HG02588 (cell line): ENCODE measurements around the gene ZNF407.

Source experiments
- ATAC-seq: cut with Tn5 transposase; IDR thresholded peaks from one replicate; pipeline ENCODE4 v1.9.1; 2021; ENCODE audit warnings: mild to moderate bottlenecking, moderate library complexity; ENCODE audit not compliant: unreplicated experiment

ZNF407 gene

GRCh38 chr18:74665346-74665745 is 67.7 kb downstream of the ZNF407 start:
- ATAC-seq, result no peak

DNA sequence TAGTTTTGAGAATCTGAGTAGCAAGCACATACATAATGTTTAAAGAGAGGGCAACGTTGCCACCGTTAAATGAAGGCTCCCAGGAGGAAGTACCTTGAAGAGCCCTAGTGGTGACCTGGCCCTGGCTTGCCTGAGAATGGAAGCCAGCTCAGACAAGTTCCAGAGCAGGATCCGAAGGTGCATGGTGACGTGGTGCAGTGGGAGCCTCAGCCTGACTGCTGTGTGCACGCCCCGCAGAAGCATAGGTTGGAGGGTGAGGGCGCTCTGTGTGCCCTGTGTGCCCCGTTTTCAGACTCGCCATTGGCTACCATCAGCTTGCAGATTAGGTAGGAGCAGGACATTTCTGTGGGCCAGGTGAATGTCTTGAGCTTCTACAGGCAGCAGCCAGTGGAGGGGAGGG is 68.2 kb downstream of the ZNF407 start:
- ATAC-seq, result no peak

GRCh38 chr18:74669136-74669798 is 71.6 kb downstream of the ZNF407 start:
- ATAC-seq, result no peak

DNA sequence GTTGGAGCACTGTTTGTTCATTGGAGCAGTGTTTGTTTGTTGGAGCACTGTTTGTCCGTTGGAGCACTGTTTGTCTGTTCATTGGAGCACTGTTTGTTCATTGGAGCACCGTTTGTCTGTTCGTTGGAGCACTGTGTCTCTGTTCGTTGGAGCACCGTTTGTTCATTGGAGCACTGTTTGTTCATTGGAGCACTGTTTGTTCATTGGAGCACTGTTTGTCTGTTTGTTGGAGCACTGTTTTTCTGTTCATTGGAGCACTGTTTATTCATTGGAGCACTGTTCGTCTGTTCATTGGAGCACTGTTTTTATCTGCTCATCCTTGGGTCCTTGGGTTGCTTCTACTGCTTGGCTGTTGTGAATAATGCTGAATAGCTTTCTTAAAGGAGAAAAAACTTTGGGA is 74.7 kb downstream of the ZNF407 start:
- no peak for ATAC-seq

- ATAC-seq, result no peak
Observed at GRCh38 chr18:74674487-74674886, 76.8 kb downstream of the ZNF407 start.

GRCh38 chr18:74679006-74679678 is 81.5 kb downstream of the ZNF407 start:
- ATAC-seq, result no peak

GRCh38 chr18:74679679-74680076 is 82.0 kb downstream of the ZNF407 start:
- ATAC-seq, result no peak

- no peak for ATAC-seq
Observed at GRCh38 chr18:74682141-74682990, 84.7 kb downstream of the ZNF407 start.

DNA sequence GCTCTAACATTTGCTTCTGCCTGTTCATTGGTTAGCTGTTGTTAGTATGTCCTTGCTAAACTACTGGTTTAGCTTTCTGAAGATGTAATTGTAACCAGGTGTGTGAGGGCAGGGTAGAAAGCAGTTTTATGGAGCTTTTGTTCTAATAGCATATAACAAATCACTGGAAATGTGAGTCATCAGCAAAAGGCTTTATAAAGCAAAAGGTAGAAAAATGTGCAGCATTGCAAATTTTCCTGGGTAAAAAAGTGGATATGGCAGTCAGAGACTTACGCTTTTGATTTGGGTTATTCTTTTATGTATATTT is 85.3 kb downstream of the ZNF407 start:
- ATAC-seq, result no peak

- ATAC-seq, result no peak
Observed at GRCh38 chr18:74683573-74683972, 85.9 kb downstream of the ZNF407 start.

DNA sequence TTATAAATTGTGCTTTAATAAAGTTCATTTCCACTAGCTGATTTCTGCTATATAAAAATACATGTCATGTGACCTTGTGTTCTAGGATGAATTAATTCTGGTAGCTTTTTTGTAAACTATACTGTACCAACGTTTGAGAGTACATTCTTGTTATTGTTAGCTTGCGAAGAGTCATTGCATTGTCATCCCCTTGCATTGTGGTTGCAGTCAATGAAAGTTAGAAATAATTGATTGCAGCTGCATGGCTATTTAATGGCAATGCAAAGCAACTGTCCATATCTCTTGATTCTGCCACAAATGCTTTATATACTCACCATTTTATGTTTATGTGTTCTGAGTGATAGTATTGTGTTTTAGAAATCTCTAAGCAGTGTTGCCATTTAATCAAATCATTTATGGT is 91.6 kb downstream of the ZNF407 start:
- no peak for ATAC-seq

DNA sequence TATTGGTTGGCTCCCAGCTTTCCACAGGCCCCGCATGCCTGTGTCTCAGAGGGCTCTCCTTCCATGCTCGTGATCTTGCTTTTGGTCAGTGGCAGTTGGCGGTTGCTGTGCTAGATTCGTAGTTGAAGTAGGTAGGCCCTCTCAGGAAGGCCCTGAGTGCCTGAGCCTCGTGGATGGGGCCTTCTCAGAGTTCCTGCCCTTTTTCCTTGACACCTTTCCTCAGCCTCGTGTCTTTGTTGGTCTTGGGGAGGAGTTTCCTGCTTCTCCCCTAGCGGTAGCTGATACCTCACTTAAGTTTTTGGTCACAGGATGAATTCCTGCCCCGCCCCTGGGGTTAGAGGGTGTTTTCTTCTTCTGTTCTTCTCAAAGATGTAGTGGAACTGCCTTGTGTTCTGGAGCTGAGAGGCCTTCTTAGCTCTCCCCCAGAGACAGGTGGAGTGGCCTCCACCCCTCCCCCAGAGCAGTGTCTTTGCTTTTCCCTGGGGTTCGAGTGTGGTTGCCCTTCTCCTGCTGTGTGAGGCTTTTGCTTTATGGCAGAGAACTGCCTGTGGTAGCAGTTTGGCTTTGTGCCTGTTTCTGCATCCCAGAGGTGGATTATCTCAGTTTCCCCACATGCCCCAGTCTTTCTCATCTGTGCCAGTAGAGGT is 94.8 kb downstream of the ZNF407 start:
- no peak for ATAC-seq

DNA sequence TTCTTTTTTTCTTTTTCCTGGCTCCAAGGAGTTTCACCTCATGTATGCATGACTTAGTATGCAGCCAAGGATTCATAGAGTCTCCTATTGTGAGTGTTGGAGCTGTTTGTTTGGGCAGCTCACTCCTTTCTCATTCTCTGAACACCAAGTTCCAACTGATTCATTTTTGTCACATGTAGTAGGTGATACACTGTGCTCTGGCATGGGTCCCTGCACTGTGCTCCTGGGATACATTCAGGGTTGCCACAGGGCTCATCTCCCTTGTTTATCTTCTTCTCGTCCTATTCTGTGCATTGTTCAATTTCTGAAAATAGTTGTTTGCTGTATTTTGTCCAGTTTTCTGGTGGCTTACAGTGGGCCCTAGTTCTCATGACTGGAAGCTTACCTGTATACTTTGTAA is 96.8 kb downstream of the ZNF407 start:
- ATAC-seq, result no peak

DNA sequence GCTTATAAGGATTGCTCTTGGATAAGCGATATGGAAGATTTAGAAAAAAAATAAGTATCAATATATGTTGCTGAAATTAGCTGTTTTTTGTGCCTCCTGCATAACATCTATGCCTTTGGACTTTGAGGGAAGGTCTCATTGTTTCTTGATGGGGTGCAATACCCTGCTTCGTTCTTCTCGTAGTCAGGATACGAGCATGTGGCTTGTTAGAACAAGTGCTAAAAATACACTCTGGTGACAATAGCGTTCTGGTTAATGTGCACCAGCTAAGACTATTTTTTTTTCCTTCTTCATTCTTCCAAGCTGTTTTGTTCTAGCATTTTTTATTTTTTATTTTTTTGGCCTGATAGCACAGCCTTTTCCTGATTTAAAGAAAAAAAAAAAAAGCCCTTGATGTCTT is 97.5 kb downstream of the ZNF407 start:
- no peak for ATAC-seq

DNA sequence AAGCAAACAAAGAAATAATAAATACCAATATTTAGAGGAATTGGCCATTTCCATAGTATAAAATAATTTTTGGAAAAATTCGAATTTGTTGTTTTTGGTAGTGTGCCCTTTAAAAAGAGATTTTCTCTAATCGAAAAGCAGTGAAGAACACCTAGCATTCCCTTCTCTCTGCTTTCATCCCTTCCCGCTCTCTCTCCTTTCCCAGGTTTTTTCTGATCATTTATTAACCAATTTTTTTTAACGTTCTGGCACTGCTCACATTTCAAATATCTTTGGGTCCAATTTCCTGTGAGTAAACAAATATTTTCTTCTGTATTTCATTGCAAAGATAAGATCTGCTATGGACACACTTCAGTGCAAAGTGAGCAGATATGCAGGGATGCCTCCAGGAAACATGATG is 101.2 kb downstream of the ZNF407 start:
- no peak for ATAC-seq

- no peak for ATAC-seq
Observed at GRCh38 chr18:74699455-74699854, 101.8 kb downstream of the ZNF407 start.

DNA sequence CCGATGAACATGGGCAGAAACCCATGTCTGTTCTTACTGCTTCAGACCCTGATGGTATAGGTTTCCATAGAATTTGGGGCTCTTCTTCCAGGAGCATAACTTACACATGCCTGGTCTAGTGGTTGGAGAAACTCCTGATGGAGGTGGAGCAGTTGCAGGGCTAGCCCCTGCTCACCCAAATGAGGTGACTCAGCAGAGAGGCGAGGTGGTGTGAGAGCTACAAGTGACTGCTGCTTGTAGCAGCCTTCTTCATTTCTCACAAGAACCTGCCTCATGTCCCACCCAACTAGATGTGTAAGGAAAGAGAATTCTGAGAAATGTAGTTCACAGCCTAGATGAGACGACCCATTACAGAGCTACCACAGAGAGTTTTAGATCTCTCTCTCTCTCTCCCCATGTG is 105.3 kb downstream of the ZNF407 start:
- no peak for ATAC-seq

DNA sequence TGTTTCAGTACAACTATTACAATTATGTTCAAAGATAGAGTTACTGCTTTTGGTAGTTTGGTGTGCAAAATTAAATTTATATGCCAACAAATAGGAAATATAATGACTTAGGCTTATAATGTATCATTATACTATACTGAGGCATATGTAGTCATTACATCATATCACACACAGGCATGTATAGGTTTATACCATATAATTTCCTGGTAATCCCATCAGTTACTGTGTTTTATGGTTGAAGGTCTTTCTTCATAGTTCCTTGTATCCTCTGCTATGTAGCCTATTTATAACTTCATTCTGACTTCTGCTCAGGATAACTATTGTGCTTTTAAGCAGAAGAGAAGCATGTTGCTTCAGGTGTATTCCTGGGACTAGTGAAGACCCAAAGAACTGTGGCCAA is 110.5 kb downstream of the ZNF407 start:
- no peak for ATAC-seq

- no peak for ATAC-seq
Observed at GRCh38 chr18:74709452-74709851, 111.8 kb downstream of the ZNF407 start.

DNA sequence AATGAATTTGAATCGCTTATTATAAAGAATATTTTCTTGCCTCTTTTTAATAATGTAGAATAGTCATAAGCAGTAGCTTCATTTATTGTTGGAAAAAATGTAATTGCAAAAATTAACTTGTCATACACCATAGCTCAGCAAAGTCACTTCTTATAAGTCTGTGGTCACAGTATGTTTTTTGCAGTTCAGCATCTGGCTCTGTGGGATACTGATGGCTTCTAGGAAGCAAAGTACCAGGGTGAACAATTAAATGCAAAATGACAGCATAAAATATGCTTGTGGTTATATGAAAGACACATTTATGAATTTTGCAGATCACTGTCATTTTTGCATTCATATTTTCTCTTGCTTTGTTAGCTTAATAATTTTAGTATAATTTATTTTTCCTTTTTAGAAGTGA is 116.5 kb downstream of the ZNF407 start:
- ATAC-seq, result no peak

DNA sequence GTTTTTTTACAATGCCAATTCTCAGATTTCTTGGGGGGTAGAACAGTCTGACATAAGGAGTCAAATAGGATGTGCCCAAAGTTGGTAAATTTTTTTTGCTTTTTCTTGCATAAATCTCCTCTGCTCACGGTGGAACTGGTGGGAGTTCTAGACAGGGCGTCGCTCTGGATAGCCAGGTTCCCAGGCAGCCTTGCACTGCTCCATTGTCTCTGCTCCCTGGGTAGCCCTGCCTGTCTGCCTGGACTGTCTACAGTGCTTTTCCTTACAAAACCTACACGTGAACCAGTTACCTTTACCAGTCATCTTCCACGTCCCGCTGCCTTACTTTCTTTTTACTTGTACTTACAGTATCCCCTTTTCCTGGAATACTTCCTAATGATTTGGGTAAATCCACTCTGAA is 117.1 kb downstream of the ZNF407 start:
- ATAC-seq, result no peak

DNA sequence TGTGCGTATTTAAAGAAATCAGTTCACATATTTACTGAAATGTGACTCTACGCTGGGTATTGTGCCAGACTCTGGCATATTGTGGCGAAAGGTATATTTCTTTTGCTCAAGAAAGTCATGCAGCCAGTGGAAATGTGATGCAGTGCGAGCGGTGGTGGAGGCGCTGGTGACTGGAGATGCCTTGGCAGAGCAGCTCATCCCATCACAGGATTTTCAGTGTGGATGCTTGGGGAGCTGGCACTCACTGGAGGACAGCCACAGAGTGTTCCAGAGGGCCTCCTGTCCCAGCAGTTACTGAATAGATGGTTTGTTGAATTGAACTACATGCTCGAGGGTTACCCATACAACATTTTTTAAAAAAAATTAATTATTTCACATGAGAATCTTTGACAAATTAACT is 117.6 kb downstream of the ZNF407 start:
- no peak for ATAC-seq
